ENCODE data around the gene PYGL.

Gene PYGL

GRCh38 chr14:50864946-50865345, 79.3 kb downstream of the PYGL start:
- no peak overlapping the region for H3K27ac ChIP-seq
- no peak for TF ChIP-seq ZFX (IDR thresholded peaks at IDR 0.05; ENCODE audit: borderline replicate concordance)

- no peak overlapping the region for H3K27ac ChIP-seq
- TF ChIP-seq, protein P1, sequence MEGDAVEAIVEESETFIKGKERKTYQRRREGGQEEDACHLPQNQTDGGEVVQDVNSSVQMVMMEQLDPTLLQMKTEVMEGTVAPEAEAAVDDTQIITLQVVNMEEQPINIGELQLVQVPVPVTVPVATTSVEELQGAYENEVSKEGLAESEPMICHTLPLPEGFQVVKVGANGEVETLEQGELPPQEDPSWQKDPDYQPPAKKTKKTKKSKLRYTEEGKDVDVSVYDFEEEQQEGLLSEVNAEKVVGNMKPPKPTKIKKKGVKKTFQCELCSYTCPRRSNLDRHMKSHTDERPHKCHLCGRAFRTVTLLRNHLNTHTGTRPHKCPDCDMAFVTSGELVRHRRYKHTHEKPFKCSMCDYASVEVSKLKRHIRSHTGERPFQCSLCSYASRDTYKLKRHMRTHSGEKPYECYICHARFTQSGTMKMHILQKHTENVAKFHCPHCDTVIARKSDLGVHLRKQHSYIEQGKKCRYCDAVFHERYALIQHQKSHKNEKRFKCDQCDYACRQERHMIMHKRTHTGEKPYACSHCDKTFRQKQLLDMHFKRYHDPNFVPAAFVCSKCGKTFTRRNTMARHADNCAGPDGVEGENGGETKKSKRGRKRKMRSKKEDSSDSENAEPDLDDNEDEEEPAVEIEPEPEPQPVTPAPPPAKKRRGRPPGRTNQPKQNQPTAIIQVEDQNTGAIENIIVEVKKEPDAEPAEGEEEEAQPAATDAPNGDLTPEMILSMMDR (IDR thresholded peaks at IDR 0.05): no peak
- TF ChIP-seq ZFX (IDR thresholded peaks at IDR 0.05; ENCODE audit: borderline replicate concordance): no peak
Observed at GRCh38 chr14:50864237-50864636, 80.0 kb downstream of the PYGL start.

- no peak overlapping the region for H3K27ac ChIP-seq
- TF ChIP-seq ZFX (IDR thresholded peaks at IDR 0.05; ENCODE audit: borderline replicate concordance): no peak
- TF ChIP-seq, protein P1 (IDR thresholded peaks at IDR 0.05): no peak
Observed at GRCh38 chr14:50862036-50862570, 82.2 kb downstream of the PYGL start.

DNA sequence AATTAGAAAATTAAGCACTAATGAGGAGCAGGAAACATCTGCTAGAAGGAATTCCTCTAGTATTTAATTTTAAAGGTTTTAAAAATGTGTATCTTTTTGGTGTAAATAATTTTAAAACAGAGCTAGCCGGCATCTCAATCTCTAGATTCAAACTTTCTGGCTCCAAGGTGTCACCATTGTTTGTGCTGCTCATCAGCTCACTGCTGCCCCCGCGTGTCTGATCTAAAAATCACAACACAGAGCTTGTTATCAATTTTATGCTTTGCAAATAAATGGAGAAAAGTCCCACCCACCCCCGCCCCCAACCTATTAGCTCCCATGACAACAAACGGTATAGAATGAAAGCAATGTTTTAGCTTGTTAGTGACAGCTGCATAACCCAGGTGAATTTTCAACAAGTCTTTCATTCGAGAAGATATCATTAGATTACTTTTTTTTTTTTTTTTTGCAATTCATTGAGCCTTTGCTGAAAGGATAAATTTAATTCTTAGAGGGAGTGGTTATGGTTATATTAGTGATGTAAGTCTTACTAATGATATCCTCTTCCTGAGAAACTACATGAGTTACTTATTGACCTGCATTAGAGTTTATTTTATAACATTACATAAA, 83.7 kb downstream of the PYGL start:
- no peak overlapping the region for H3K27ac ChIP-seq
- TF ChIP-seq ZFX (IDR thresholded peaks at IDR 0.05; ENCODE audit: borderline replicate concordance): no peak
- TF ChIP-seq, protein P1 (IDR thresholded peaks at IDR 0.05): peak; percentile 91

GRCh38 chr14:50859296-50859624, 85.0 kb downstream of the PYGL start:
- no peak for TF ChIP-seq ZFX (IDR thresholded peaks at IDR 0.05; ENCODE audit: borderline replicate concordance)
- TF ChIP-seq, protein P1 (IDR thresholded peaks at IDR 0.05): no peak
- no peak overlapping the region for H3K27ac ChIP-seq

GRCh38 chr14:50856660-50857059, 87.6 kb downstream of the PYGL start:
- H3K27ac ChIP-seq: no peak overlapping the region
- no peak for TF ChIP-seq ZFX (IDR thresholded peaks at IDR 0.05; ENCODE audit: borderline replicate concordance)
- TF ChIP-seq, protein P1 (IDR thresholded peaks at IDR 0.05): no peak

DNA sequence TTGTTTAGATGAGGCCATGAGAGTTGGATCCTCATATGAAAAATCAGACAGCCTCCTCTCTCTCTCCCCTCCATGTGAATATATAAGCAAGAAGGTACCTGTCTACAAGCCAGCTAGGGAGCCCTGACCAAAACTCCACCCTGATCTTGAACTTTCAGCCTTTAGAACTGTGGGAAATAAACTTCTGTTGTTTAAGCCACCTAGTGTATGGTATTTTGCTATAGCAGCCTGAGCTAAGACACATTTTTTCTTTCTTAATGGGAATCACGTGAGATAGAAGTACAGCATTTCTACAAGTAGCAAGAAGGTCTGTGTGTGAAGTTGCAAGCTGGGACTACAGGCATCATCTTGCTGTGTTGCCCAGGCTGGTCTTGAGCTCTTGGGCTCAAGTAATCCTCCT, 88.7 kb downstream of the PYGL start:
- no peak overlapping the region for H3K27ac ChIP-seq
- no peak for TF ChIP-seq ZFX (IDR thresholded peaks at IDR 0.05; ENCODE audit: borderline replicate concordance)
- TF ChIP-seq, protein P1 (IDR thresholded peaks at IDR 0.05): no peak
